ENCODE results near the gene PKDCC. TPM values are rescaled to one million over a fixed set of nuclear protein-coding genes. Genes with fewer than 3 reads are reported as not detected.

The PKDCC gene
- polyA plus RNA-seq, 1 donor (not counting 4 experiments of a cell fraction or from before 2014, with no cell fraction given) = not detected

- no peaks in the 10 kb centered on the region for H3K9me3 ChIP-seq (ENCODE audit: control insufficient read depth, low read depth, low read length)
- no peaks in the 10 kb centered on the region for H3K4me1 ChIP-seq (ENCODE audit: control insufficient read depth, extremely low read depth, insufficient read depth, low read length)
- DNase-seq (ENCODE audit: low read depth, low spot score) (no peak), FAIRE-seq (no peak)
- no peak for TF ChIP-seq EZH2 (IDR thresholded peaks at IDR 0.05; ENCODE audit: low read length)
- TF ChIP-seq CTCF (optimal IDR thresholded peaks at IDR 0.05 in 1 of 3, IDR thresholded peaks at IDR 0.05 in 1 of 3, conservative IDR thresholded peaks at IDR 0.05 in 1 of 3; ENCODE audit: extremely low read depth in 1 of 3, insufficient read depth in 2 of 3, low read length in 3 of 3) = no peak
- H3K9ac ChIP-seq (ENCODE audit: control insufficient read depth, extremely low read depth, insufficient read depth, low read length) = no peak overlapping the region
- H3K9me1 ChIP-seq (ENCODE audit: control insufficient read depth, extremely low read depth, insufficient read depth, low read length) = no peaks in the 10 kb centered on the region
- no peak overlapping the region for H2AFZ ChIP-seq (ENCODE audit: control insufficient read depth, low read length)
- no peak overlapping the region for H3K27ac ChIP-seq (ENCODE audit: control insufficient read depth, insufficient read depth, low read length)
- no peak overlapping the region for H3K4me2 ChIP-seq (ENCODE audit: control insufficient read depth, extremely low read depth, insufficient read depth, low read depth, low read length)
- H3K36me3 ChIP-seq (ENCODE audit: control insufficient read depth in 2 of 2, extremely low read depth in 1 of 2, insufficient read depth in 2 of 2, low read length in 2 of 2) = no peaks in the 10 kb centered on the region
- H3K4me3 ChIP-seq (ENCODE audit: control insufficient read depth in 2 of 3, extremely low read depth in 1 of 3, insufficient read depth in 2 of 3, low read depth in 1 of 3, low read length in 3 of 3) = no peak overlapping the region
- no peaks in the 10 kb centered on the region for H3K27me3 ChIP-seq (ENCODE audit: control insufficient read depth, extremely low read depth, insufficient read depth, low read length)
- H3K79me2 ChIP-seq (ENCODE audit: control insufficient read depth, insufficient read depth, low read length) = no peaks in the 10 kb centered on the region
- dilution Hi-C loops (cut with MboI; ENCODE audit: extremely low pct_ligation_motif_present, low sequenced_read_pairs) = no loop called here
- no peaks in the 10 kb centered on the region for H4K20me1 ChIP-seq (ENCODE audit: control insufficient read depth, extremely low read depth, insufficient read depth, low read length)
These were observed 26.4 kb upstream of the PKDCC start for GRCh38 chr2:42021464-42021863.

GRCh38 chr2:42025151-42025582 lies 22.7 kb upstream of the PKDCC start:
- no peak overlapping the region for H3K27ac ChIP-seq (ENCODE audit: control insufficient read depth, insufficient read depth, low read length)
- dilution Hi-C loops (cut with MboI; ENCODE audit: extremely low pct_ligation_motif_present, low sequenced_read_pairs) = no loop called here

More at GRCh38 chr2:42025151-42025582, 22.7 kb upstream of the PKDCC start:
- Histone ChIP-seq H3K79me2 (ENCODE audit: control insufficient read depth, insufficient read depth, low read length) (no peaks in the 10 kb centered on the region), H4K20me1 (ENCODE audit: control insufficient read depth, extremely low read depth, insufficient read depth, low read length) (no peaks in the 10 kb centered on the region), H2AFZ (ENCODE audit: control insufficient read depth, low read length) (no peak overlapping the region), H3K27me3 (ENCODE audit: control insufficient read depth, extremely low read depth, insufficient read depth, low read length) (peaks cover 3% of the 10 kb centered on the region), H3K4me3 (ENCODE audit: control insufficient read depth in 2 of 3, extremely low read depth in 1 of 3, insufficient read depth in 2 of 3, low read depth in 1 of 3, low read length in 3 of 3) (no peak overlapping the region), H3K4me2 (ENCODE audit: control insufficient read depth, extremely low read depth, insufficient read depth, low read depth, low read length) (no peak overlapping the region), H3K9me1 (ENCODE audit: control insufficient read depth, extremely low read depth, insufficient read depth, low read length) (no peaks in the 10 kb centered on the region), H3K9me3 (ENCODE audit: control insufficient read depth, low read depth, low read length) (no peaks in the 10 kb centered on the region), H3K4me1 (ENCODE audit: control insufficient read depth, extremely low read depth, insufficient read depth, low read length) (no peaks in the 10 kb centered on the region), H3K36me3 (ENCODE audit: control insufficient read depth in 2 of 2, extremely low read depth in 1 of 2, insufficient read depth in 2 of 2, low read length in 2 of 2) (no peaks in the 10 kb centered on the region), H3K9ac (ENCODE audit: control insufficient read depth, extremely low read depth, insufficient read depth, low read length) (no peak overlapping the region)
- DNase-seq (ENCODE audit: low read depth, low spot score) = no peak
- no peak for FAIRE-seq
- TF ChIP-seq EZH2 (IDR thresholded peaks at IDR 0.05; ENCODE audit: low read length) (no peak), CTCF (optimal IDR thresholded peaks at IDR 0.05 in 1 of 3, IDR thresholded peaks at IDR 0.05 in 1 of 3, conservative IDR thresholded peaks at IDR 0.05 in 1 of 3; ENCODE audit: extremely low read depth in 1 of 3, insufficient read depth in 2 of 3, low read length in 3 of 3) (no peak)

Data from keratinocyte (primary cell).